ENCODE measurements around the gene LENG1.

Gene LENG1

GRCh38 chr19:54189145-54189734 is 29.7 kb upstream of the LENG1 start, which contains the start of gene MBOAT7 (continued):
- TF ChIP-seq ZBTB11 (tag by site-specific recombination; conservative IDR thresholded peaks at IDR 0.05; ENCODE audit: low read depth) (no peak), YY1 (tag by site-specific recombination; IDR thresholded peaks at IDR 0.05) (no peak), BCL11B (tag by site-specific recombination; IDR thresholded peaks at IDR 0.05; ENCODE audit: low read depth) (no peak), ZNF555 (tag by site-specific recombination; conservative IDR thresholded peaks at IDR 0.05) (no peak), ZNF837 (tag by site-specific recombination; IDR thresholded peaks at IDR 0.05) (no peak), ZXDB (tag by site-specific recombination; IDR thresholded peaks at IDR 0.05) (peak; percentile 68), ZNF501 (tag by site-specific recombination; IDR thresholded peaks at IDR 0.05) (no peak), ZNF37A (tag by site-specific recombination; IDR thresholded peaks at IDR 0.05) (no peak), ZNF292 (tag by site-specific recombination; IDR thresholded peaks at IDR 0.05; ENCODE audit: borderline replicate concordance, low read depth) (no peak), ZNF157 (tag by site-specific recombination; IDR thresholded peaks at IDR 0.05) (no peak), ZSCAN16 (tag by site-specific recombination; IDR thresholded peaks at IDR 0.05) (no peak), ZNF600 (tag by site-specific recombination; IDR thresholded peaks at IDR 0.05) (no peak), ZNF426 (tag by site-specific recombination; IDR thresholded peaks at IDR 0.05) (no peak), ZNF791 (tag by site-specific recombination; IDR thresholded peaks at IDR 0.05) (no peak), ZBTB48 (tag by site-specific recombination; IDR thresholded peaks at IDR 0.05) (no peak), ZNF302 (tag by site-specific recombination; IDR thresholded peaks at IDR 0.05; ENCODE audit: low read depth) (no peak), ZNF747 (tag by site-specific recombination; IDR thresholded peaks at IDR 0.05) (no peak), ZNF48 (tag by site-specific recombination; IDR thresholded peaks at IDR 0.05) (no peak), KLF16 (tag by site-specific recombination; IDR thresholded peaks at IDR 0.05) (no peak), ZNF629 (tag by site-specific recombination; IDR thresholded peaks at IDR 0.05) (no peak), ZNF133 (tag by site-specific recombination; IDR thresholded peaks at IDR 0.05) (no peak), ZBTB49 (tag by site-specific recombination; IDR thresholded peaks at IDR 0.05; ENCODE audit: low read depth) (no peak), ZNF624 (tag by site-specific recombination; IDR thresholded peaks at IDR 0.05) (no peak), ZNF488 (tag by site-specific recombination; IDR thresholded peaks at IDR 0.05) (no peak), GLI2 (tag by site-specific recombination; IDR thresholded peaks at IDR 0.05; ENCODE audit: borderline replicate concordance, low read depth) (no peak), ZFP69B (tag by site-specific recombination; IDR thresholded peaks at IDR 0.05) (no peak)
- TF ChIP-seq, protein P1, sequence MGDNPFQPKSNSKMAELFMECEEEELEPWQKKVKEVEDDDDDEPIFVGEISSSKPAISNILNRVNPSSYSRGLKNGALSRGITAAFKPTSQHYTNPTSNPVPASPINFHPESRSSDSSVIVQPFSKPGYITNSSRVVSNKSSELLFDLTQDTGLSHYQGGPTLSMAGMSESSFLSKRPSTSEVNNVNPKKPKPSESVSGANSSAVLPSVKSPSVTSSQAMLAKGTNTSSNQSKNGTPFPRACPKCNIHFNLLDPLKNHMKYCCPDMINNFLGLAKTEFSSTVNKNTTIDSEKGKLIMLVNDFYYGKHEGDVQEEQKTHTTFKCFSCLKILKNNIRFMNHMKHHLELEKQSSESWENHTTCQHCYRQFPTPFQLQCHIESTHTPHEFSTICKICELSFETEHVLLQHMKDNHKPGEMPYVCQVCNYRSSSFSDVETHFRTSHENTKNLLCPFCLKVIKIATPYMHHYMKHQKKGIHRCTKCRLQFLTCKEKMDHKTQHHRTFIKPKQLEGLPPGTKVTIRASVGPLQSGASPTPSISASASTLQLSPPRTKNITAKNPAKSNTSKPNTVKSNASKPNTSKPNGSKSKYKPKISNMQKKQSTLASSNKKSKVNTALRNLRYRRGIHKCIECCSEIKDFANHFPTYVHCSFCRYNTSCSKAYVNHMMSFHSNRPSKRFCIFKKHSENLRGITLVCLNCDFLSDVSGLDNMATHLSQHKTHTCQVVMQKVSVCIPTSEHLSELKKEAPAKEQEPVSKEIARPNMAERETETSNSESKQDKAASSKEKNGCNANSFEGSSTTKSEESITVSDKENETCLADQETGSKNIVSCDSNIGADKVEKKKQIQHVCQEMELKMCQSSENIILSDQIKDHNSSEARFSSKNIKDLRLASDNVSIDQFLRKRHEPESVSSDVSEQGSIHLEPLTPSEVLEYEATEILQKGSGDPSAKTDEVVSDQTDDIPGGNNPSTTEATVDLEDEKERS (tag by site-specific recombination; IDR thresholded peaks at IDR 0.05), result no peak
- TF ChIP-seq, protein P2, sequence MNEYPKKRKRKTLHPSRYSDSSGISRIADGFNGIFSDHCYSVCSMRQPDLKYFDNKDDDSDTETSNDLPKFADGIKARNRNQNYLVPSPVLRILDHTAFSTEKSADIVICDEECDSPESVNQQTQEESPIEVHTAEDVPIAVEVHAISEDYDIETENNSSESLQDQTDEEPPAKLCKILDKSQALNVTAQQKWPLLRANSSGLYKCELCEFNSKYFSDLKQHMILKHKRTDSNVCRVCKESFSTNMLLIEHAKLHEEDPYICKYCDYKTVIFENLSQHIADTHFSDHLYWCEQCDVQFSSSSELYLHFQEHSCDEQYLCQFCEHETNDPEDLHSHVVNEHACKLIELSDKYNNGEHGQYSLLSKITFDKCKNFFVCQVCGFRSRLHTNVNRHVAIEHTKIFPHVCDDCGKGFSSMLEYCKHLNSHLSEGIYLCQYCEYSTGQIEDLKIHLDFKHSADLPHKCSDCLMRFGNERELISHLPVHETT (tag by site-specific recombination; IDR thresholded peaks at IDR 0.05), result no peak
- TF ChIP-seq, protein P3, sequence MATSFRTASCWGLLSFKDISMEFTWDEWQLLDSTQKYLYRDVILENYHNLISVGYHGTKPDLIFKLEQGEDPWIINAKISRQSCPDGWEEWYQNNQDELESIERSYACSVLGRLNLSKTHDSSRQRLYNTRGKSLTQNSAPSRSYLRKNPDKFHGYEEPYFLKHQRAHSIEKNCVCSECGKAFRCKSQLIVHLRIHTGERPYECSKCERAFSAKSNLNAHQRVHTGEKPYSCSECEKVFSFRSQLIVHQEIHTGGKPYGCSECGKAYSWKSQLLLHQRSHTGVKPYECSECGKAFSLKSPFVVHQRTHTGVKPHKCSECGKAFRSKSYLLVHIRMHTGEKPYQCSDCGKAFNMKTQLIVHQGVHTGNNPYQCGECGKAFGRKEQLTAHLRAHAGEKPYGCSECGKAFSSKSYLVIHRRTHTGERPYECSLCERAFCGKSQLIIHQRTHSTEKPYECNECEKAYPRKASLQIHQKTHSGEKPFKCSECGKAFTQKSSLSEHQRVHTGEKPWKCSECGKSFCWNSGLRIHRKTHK (tag by site-specific recombination; IDR thresholded peaks at IDR 0.05), result no peak
